PC-9 (cell line): ENCODE measurements around the gene GIPC2. TPM values are rescaled to one million over a fixed set of nuclear protein-coding genes. Genes with fewer than 3 reads are reported as not detected.

Experiments used
- BruUV-seq: library from RNA; stranded (reverse); fragments of 400-500 nt; replicated peaks from 2 replicates; lab custom pipeline; 2021; lab: Mats Ljungman, UMichigan
- CTCF ChIA-PET: fragments of 300-600 bp; sonication (Branson Sonifier 250); formaldehyde crosslinking; loops from one replicate; lab custom pipeline; 2022; ENCODE audit warnings: antibody characterized with exemption; lab: Charles Lee
- POLR2A ChIA-PET: fragments of 300-600 bp; sonication (Branson Sonifier 250); formaldehyde crosslinking; loops from one replicate; lab custom pipeline; 2022; ENCODE audit warnings: antibody characterized with exemption; ENCODE audit not compliant: unreplicated experiment; lab: Charles Lee
- DNase-seq, 2 experiments: peaks; one replicate each; pipeline versions ENCODE4 v3.0.0 to v3.0.0-alpha.2; 2015 to 2022; ENCODE audit warnings: mixed read lengths in 1 of 2
- H2AFZ ChIP-seq: fragments of 200-600 bp; sonication (generic); 2 replicates; pipeline ENCODE4 v1.8.1; 2017; ENCODE audit warnings: antibody characterized with exemption
- H3F3A ChIP-seq: fragments of 200-600 bp; sonication (generic); 2 replicates; pipeline ENCODE4 v1.8.1; 2017; ENCODE audit warnings: antibody characterized with exemption, mild to moderate bottlenecking, low read depth; ENCODE audit not compliant: insufficient read depth
- H3K27ac ChIP-seq: fragments of 200-600 bp; sonication (generic); 2 replicates; pipeline ENCODE4 v1.6.1; 2016; ENCODE audit warnings: mixed run types
- H3K27me3 ChIP-seq: fragments of 200-600 bp; sonication (generic); 2 replicates; pipeline ENCODE4 v1.6.1; 2016; ENCODE audit warnings: low read depth, mixed run types; ENCODE audit not compliant: insufficient read depth
- H3K36me3 ChIP-seq: fragments of 200-600 bp; sonication (generic); 2 replicates; pipeline ENCODE4 v1.6.1; 2016; ENCODE audit warnings: low read depth, mixed run types
- H3K4me1 ChIP-seq: fragments of 200-600 bp; sonication (generic); replicated peaks from 2 replicates; pipeline ENCODE4 v1.6.1; 2016; ENCODE audit warnings: mixed run types; ENCODE audit not compliant: insufficient read depth
- H3K4me2 ChIP-seq: fragments of 200-600 bp; sonication (generic); 2 replicates; pipeline ENCODE4 v1.6.1; 2017; ENCODE audit warnings: mixed run types
- H3K4me3 ChIP-seq: fragments of 200-600 bp; sonication (generic); 2 replicates; pipeline ENCODE4 v1.6.1; 2016; ENCODE audit warnings: mixed run types
- H3K79me2 ChIP-seq: fragments of 200-600 bp; sonication (generic); 2 replicates; pipeline ENCODE4 v1.6.1; 2017; ENCODE audit warnings: low read depth, mixed run types
- H3K9me2 ChIP-seq: fragments of 200-600 bp; sonication (generic); 2 replicates; pipeline ENCODE4 v1.8.1; 2017; ENCODE audit warnings: mild to moderate bottlenecking; ENCODE audit not compliant: insufficient read depth
- H3K9me3 ChIP-seq: fragments of 200-600 bp; sonication (generic); 2 replicates; pipeline ENCODE4 v1.8.1; 2016; ENCODE audit warnings: low read depth; ENCODE audit not compliant: insufficient read depth
- H4K20me1 ChIP-seq: fragments of 200-600 bp; sonication (generic); 2 replicates; pipeline ENCODE4 v1.8.1; 2017; ENCODE audit not compliant: insufficient read depth
- EZH2 ChIP-seq: fragments of 200-600 bp; sonication (generic); IDR thresholded peaks from 2 replicates; pipeline ENCODE4 v1.8.0; 2017; ENCODE audit warnings: antibody characterized with exemption, low read depth
- intact Hi-C: fragments of 100-400 bp; cut with micrococcal nuclease; formaldehyde crosslinking; loops from one replicate; pipeline ENCODE4 v1.10.0; 2022; ENCODE audit not compliant: unreplicated experiment
- total RNA-seq: library from RNA; stranded (reverse); gene quantifications from 2 replicates; pipeline ENCODE4 v1.2.3, GENCODE V29; 2021
- TF ChIP-seq, protein P1 (sequence below): fragments of 200-600 bp; sonication (generic); conservative IDR thresholded peaks from 2 replicates; pipeline ENCODE4 v1.6.1; 2017; ENCODE audit warnings: mixed run types, antibody characterized with exemption, mild to moderate bottlenecking, moderate library complexity

Gene GIPC2
- total RNA-seq, 1 experiment from 2014 or later: 0.20 TPM

DNA sequence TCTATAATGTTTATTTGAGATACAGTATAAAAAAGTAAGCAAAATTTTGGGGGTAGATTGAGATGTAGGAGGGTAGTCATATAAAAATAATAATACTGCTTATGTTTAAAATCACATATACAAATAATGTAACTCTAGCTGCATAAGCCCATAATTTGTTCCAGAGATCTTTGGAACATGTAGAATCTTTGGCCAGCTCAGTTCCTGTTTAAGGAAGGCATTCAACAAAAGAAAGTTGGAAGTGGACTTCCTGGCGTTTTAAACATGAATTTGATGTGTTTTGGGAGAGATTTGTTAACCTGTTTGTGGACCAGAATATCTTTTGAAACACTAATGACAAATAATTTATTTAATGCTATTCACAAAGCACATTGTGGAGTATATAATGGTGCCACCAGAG, 27.7 kb downstream of the GIPC2 start:
- Histone ChIP-seq H3K27me3 (no peaks in the 10 kb centered on the region), H2AFZ (no peak overlapping the region), H3K27ac (no peak overlapping the region), H3K79me2 (no peaks in the 10 kb centered on the region), H3K4me2 (no peak overlapping the region), H3K9me3 (no peaks in the 10 kb centered on the region), H3F3A (peaks cover 10% of the 10 kb centered on the region), H3K36me3 (no peaks in the 10 kb centered on the region), H3K9me2 (no peaks in the 10 kb centered on the region), H3K4me1 (peaks cover 18% of the 10 kb centered on the region; the same call in 1 of the 2 replicates), H3K4me3 (no peak overlapping the region), H4K20me1 (no peaks in the 10 kb centered on the region)
- CTCF ChIA-PET: no interaction called here
- DNase-seq: no peak
- no TSS peak for BruUV-seq
- no peak for TF ChIP-seq EZH2
- TF ChIP-seq, protein P1, sequence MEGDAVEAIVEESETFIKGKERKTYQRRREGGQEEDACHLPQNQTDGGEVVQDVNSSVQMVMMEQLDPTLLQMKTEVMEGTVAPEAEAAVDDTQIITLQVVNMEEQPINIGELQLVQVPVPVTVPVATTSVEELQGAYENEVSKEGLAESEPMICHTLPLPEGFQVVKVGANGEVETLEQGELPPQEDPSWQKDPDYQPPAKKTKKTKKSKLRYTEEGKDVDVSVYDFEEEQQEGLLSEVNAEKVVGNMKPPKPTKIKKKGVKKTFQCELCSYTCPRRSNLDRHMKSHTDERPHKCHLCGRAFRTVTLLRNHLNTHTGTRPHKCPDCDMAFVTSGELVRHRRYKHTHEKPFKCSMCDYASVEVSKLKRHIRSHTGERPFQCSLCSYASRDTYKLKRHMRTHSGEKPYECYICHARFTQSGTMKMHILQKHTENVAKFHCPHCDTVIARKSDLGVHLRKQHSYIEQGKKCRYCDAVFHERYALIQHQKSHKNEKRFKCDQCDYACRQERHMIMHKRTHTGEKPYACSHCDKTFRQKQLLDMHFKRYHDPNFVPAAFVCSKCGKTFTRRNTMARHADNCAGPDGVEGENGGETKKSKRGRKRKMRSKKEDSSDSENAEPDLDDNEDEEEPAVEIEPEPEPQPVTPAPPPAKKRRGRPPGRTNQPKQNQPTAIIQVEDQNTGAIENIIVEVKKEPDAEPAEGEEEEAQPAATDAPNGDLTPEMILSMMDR: no peak
- intact Hi-C loops: loop anchor here (5.0 kb wide), 1 partner anchor 66 kb away; no protein-coding TSS in a partner anchor
- POLR2A ChIA-PET: interaction anchor here (0.7 kb wide), 2 partner anchors 391 to 461 kb away, joined by 5 to 18 read pairs; partner anchors contain the start of gene ZZZ3

- no peaks in the 10 kb centered on the region for H3K79me2 ChIP-seq
- intact Hi-C loops: no loop called here
- ChIA-PET CTCF (no interaction called here), POLR2A (no interaction called here)
- peaks cover 4% of the 10 kb centered on the region for H3F3A ChIP-seq
- no peaks in the 10 kb centered on the region for H3K9me2 ChIP-seq
- H3K4me3 ChIP-seq: no peak overlapping the region
- no peaks in the 10 kb centered on the region for H4K20me1 ChIP-seq
- H3K27ac ChIP-seq: no peak overlapping the region
- H2AFZ ChIP-seq: no peak overlapping the region
- H3K36me3 ChIP-seq: no peaks in the 10 kb centered on the region
- H3K4me1 ChIP-seq: peaks cover 19% of the 10 kb centered on the region; the same call in 1 of the 2 replicates
- H3K9me3 ChIP-seq: no peaks in the 10 kb centered on the region
- TF ChIP-seq, protein P1: no peak
- no peak overlapping the region for H3K4me2 ChIP-seq
- no peaks in the 10 kb centered on the region for H3K27me3 ChIP-seq
- no TSS peak for BruUV-seq
- no peak for DNase-seq
Measured at GRCh38 chr1:78075621-78076020, 29.9 kb downstream of the GIPC2 start.

- ChIA-PET POLR2A (no interaction called here), CTCF (no interaction called here)
Measured at GRCh38 chr1:78078358-78078757, 32.6 kb downstream of the GIPC2 start.

More at GRCh38 chr1:78078358-78078757, 32.6 kb downstream of the GIPC2 start:
- Histone ChIP-seq H3K4me3 (no peak overlapping the region), H3K4me2 (no peak overlapping the region), H3K36me3 (no peaks in the 10 kb centered on the region), H3K9me3 (no peaks in the 10 kb centered on the region), H2AFZ (no peak overlapping the region), H3K4me1 (peaks cover 10% of the 10 kb centered on the region; the same call in 1 of the 2 replicates), H4K20me1 (no peaks in the 10 kb centered on the region), H3K27ac (no peak overlapping the region), H3K9me2 (no peaks in the 10 kb centered on the region), H3F3A (no peaks in the 10 kb centered on the region), H3K79me2 (no peaks in the 10 kb centered on the region), H3K27me3 (no peaks in the 10 kb centered on the region)
- BruUV-seq: no TSS peak
- DNase-seq: no peak
- TF ChIP-seq, protein P1: no peak
- no peak for TF ChIP-seq EZH2
- intact Hi-C loops: no loop called here
